Measurements from ENCODE around the gene ADGRG1.

DNA sequence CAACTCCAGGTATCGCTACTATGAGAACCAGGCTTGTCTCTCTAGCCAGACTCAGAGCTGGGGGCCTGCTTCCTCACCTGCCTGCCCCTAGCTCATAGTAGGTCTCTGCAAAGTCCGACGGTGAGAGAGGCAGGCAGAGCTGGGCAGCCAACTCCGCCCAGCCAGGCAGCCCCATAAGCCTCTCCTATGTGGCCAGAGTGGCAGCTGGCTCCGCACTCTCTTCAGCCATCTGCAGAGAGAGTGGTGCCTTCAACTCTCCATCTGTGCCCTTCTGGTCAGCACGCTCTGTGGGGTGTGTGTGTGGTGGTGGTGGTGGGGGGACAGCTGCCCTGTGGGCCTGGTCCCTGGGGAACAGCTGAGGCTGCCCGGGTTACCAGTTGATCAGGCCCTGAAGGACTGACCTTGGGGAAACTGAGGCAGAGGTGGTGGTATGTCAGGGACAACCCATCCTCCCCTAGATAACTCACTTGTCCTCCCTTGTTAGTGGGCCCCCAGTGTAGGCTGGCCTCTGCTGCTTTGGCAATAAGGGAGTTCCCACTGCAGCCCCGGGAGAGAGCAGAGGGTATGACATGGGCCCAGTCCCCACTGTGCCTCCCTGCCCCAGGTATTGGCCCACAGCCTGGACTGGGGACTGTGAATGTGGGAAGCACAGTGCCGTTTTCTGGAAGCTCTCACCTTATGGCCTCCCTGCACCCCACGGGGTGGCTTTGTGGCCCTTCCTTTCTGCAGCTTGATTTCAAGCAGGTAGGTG, 1.8 kb upstream of the ADGRG1 start:
- TF ChIP-seq, protein P1, sequence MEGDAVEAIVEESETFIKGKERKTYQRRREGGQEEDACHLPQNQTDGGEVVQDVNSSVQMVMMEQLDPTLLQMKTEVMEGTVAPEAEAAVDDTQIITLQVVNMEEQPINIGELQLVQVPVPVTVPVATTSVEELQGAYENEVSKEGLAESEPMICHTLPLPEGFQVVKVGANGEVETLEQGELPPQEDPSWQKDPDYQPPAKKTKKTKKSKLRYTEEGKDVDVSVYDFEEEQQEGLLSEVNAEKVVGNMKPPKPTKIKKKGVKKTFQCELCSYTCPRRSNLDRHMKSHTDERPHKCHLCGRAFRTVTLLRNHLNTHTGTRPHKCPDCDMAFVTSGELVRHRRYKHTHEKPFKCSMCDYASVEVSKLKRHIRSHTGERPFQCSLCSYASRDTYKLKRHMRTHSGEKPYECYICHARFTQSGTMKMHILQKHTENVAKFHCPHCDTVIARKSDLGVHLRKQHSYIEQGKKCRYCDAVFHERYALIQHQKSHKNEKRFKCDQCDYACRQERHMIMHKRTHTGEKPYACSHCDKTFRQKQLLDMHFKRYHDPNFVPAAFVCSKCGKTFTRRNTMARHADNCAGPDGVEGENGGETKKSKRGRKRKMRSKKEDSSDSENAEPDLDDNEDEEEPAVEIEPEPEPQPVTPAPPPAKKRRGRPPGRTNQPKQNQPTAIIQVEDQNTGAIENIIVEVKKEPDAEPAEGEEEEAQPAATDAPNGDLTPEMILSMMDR (IDR thresholded peaks at IDR 0.05; ENCODE audit: insufficient read depth, low read depth, low read length): no peak
- TF ChIP-seq EZH2 (IDR thresholded peaks at IDR 0.05; ENCODE audit: insufficient read depth, low read length): no peak
